ENCODE results near the gene MMADHC. TPM values are rescaled to one million over a fixed set of nuclear protein-coding genes. Genes with fewer than 3 reads are reported as not detected.

MMADHC gene
- total RNA-seq, 1 experiment from 2014 or later: 149 TPM

DNA sequence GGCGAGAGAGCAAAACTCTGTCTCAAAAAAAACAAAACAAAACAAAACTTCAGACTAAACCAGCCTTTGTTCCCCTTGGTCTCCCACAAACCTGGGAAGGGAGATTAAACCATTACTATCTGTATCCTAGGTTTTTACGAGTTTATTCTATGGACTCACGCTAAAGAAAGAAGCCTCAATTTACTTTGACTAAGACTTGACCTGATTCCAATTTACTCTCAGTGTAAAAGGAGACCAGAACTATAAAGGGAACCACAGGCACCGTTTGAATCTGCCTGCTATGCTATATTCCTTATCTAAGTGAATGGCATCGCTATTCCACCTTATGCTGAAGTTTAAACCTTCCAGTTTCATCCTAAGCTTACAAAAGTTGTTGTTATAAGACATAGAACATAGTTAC is 46.5 kb upstream of the MMADHC start:
- Histone ChIP-seq H3K56ac (ENCODE audit: insufficient read length, low read depth, low read length) (no peak overlapping the region), H3K23ac (ENCODE audit: insufficient read length, low read depth, low read length) (no peak overlapping the region), H2BK12ac (ENCODE audit: insufficient read length, low read depth, low read length) (no peak overlapping the region), H3K27ac (ENCODE audit: insufficient read length, low read depth, low read length) (no peak overlapping the region), H3K79me1 (ENCODE audit: insufficient read depth, low read depth, low read length, poor library complexity, severe bottlenecking) (no peaks in the 10 kb centered on the region), H4K5ac (ENCODE audit: insufficient read length, low read depth, low read length) (no peak overlapping the region), H3K4me2 (ENCODE audit: insufficient read depth, insufficient read length, low read length) (no peak overlapping the region), H3K9me3 (ENCODE audit: control insufficient read depth, low read depth, low read length) (no peaks in the 10 kb centered on the region), H4K8ac (replicated peaks; ENCODE audit: insufficient read length, low read depth, low read length) (no peak overlapping the region), H2AFZ (ENCODE audit: low read length) (no peak overlapping the region), H2AK5ac (ENCODE audit: insufficient read length, low read length) (no peak overlapping the region), H2BK5ac (ENCODE audit: insufficient read length, low read length) (no peak overlapping the region), H2BK120ac (ENCODE audit: low read depth, low read length, poor library complexity, severe bottlenecking) (no peak overlapping the region), H4K20me1 (ENCODE audit: control insufficient read depth, insufficient read depth, insufficient read length) (no peaks in the 10 kb centered on the region), H2BK20ac (ENCODE audit: low read depth, low read length, poor library complexity, severe bottlenecking) (no peak overlapping the region), H3K27me3 (ENCODE audit: insufficient read depth, low read length) (no peaks in the 10 kb centered on the region), H3K4me1 (ENCODE audit: insufficient read depth, low read length) (no peaks in the 10 kb centered on the region), H2BK15ac (ENCODE audit: low read depth, low read length) (no peak overlapping the region), H3K79me2 (ENCODE audit: insufficient read depth, low read length) (no peaks in the 10 kb centered on the region), H4K91ac (ENCODE audit: insufficient read length, low read depth, low read length) (no peak overlapping the region), H3K23me2 (ENCODE audit: insufficient read length, low read depth, low read length, poor library complexity, severe bottlenecking) (no peaks in the 10 kb centered on the region), H3K4ac (ENCODE audit: low read depth, low read length) (no peak overlapping the region), H3K9ac (ENCODE audit: extremely low read depth, insufficient read length, low read length) (no peak overlapping the region), H3K14ac (ENCODE audit: insufficient read depth, low read length) (no peak overlapping the region), H3K18ac (ENCODE audit: insufficient read length, low read depth, low read length) (no peak overlapping the region), H3T11ph (ENCODE audit: low read length) (no peak overlapping the region)
- TF ChIP-seq, protein P1, sequence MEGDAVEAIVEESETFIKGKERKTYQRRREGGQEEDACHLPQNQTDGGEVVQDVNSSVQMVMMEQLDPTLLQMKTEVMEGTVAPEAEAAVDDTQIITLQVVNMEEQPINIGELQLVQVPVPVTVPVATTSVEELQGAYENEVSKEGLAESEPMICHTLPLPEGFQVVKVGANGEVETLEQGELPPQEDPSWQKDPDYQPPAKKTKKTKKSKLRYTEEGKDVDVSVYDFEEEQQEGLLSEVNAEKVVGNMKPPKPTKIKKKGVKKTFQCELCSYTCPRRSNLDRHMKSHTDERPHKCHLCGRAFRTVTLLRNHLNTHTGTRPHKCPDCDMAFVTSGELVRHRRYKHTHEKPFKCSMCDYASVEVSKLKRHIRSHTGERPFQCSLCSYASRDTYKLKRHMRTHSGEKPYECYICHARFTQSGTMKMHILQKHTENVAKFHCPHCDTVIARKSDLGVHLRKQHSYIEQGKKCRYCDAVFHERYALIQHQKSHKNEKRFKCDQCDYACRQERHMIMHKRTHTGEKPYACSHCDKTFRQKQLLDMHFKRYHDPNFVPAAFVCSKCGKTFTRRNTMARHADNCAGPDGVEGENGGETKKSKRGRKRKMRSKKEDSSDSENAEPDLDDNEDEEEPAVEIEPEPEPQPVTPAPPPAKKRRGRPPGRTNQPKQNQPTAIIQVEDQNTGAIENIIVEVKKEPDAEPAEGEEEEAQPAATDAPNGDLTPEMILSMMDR (conservative IDR thresholded peaks at IDR 0.05): no peak
- Mint-ChIP-seq H3K9me3 (peaks cover 0 to 3% of the 10 kb centered on the region in 2 experiments; a peak in 1 of 5 replicates), H3K4me1 (no peaks in the 10 kb centered on the region), H3K27me3 (ENCODE audit: low read depth) (no peaks in the 10 kb centered on the region), H3K27ac (no peak overlapping the region), H3K36me3 (ENCODE audit: insufficient read depth in 1 of 3, low read depth in 3 of 3) (no peaks in the 10 kb centered on the region), H3K4me3 (no peak overlapping the region)
- no peak for DNase-seq
- WGBS (ENCODE audit: extremely low coverage, insufficient read length, low lambda C conversion rate): no CpG with 5 or more reads among the region's 5 CpGs

All from H9 (cell line).